ENCODE results near the gene SLC25A36. TPM values are rescaled to one million over a fixed set of nuclear protein-coding genes. Genes with fewer than 3 reads are reported as not detected.

SLC25A36 gene
- total RNA-seq, 4 donors from 2014 or later, result 49.3 to 87.9 (median 53.2) TPM

DNA sequence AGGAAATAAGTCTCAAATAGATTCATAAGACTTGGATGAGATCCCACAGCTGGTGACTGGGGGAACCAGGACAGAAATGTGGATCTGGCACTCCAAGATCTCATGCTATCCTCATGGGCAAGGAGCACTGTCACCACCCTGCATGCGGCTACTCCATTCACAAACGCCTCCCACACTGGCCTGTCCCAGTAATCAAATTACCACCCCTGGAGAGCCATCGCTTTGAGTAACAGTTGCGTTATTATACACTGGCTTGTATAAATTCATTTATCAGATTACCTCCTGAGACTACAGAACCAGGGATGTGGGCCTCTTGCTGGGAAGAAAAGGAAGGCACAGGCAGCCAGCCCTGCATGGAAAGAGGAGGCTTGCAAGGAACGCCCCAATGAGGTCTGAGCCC lies 27.9 kb upstream of the SLC25A36 start:
- Histone ChIP-seq H3K9me3 (no peaks in the 10 kb centered on the region), H3K4me3 (no peak overlapping the region), H3K27ac (no peak overlapping the region), H3K4me1 (no peaks in the 10 kb centered on the region), H3K36me3 (no peaks in the 10 kb centered on the region), H3K27me3 (no peaks in the 10 kb centered on the region)
- TF ChIP-seq POLR2A (IDR thresholded peaks at IDR 0.05), result no peak
- TF ChIP-seq, protein P1, sequence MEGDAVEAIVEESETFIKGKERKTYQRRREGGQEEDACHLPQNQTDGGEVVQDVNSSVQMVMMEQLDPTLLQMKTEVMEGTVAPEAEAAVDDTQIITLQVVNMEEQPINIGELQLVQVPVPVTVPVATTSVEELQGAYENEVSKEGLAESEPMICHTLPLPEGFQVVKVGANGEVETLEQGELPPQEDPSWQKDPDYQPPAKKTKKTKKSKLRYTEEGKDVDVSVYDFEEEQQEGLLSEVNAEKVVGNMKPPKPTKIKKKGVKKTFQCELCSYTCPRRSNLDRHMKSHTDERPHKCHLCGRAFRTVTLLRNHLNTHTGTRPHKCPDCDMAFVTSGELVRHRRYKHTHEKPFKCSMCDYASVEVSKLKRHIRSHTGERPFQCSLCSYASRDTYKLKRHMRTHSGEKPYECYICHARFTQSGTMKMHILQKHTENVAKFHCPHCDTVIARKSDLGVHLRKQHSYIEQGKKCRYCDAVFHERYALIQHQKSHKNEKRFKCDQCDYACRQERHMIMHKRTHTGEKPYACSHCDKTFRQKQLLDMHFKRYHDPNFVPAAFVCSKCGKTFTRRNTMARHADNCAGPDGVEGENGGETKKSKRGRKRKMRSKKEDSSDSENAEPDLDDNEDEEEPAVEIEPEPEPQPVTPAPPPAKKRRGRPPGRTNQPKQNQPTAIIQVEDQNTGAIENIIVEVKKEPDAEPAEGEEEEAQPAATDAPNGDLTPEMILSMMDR (IDR thresholded peaks at IDR 0.05), result no peak
- no peak for DNase-seq

DNA sequence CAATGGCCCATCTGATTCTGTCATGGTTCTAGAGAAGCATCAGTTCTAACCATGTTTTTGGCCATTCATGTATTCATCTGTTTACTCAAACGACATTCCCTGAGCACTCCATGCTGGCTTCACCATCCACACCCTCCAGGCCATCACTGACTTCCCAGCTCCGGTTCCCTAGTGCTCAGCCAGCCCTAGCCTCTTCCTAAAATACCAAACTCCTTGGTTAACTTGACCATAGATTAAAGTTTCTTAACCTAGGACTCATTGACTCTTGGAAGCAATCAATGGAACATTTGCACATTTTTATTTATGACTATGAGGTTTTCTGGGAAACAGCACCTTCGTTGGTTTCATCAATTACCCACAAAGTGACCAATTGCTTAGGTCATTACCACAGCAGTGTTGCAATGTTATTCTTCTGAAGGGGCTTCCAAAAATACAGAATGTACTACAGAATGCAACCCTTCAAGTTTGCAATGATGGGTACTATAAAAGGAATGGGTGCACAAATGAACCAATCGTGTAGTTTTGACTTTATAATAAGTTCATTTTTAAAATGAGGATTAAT lies 27.2 kb upstream of the SLC25A36 start:
- Histone ChIP-seq H3K27ac (no peak overlapping the region), H3K36me3 (no peaks in the 10 kb centered on the region), H3K4me1 (no peaks in the 10 kb centered on the region), H3K27me3 (no peaks in the 10 kb centered on the region), H3K4me3 (no peak overlapping the region), H3K9me3 (no peaks in the 10 kb centered on the region)
- TF ChIP-seq, protein P1 (IDR thresholded peaks at IDR 0.05), result no peak
- no peak for TF ChIP-seq POLR2A (IDR thresholded peaks at IDR 0.05)
- no peak for DNase-seq

DNA sequence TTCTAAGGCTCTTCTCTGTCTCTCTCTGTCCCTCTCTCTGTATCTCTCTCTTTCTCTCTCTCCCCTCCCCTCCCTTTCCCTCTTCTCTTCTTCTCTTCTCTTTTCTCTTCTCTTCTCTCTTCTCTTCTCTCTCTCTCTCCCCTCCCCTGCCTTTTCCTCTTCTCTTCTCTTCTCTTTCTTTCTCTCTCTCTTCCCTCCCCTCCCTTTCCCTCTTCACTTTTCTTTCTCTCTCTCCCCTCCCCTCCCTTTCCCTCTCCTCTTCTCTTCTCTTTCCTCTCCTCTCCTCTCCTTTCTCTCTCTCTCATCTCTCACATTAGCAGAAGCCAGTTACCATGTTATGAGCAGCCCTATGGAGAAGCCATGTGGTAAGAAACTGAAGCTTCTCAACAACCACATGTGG lies 25.0 kb upstream of the SLC25A36 start:
- no peaks in the 10 kb centered on the region for H3K36me3 ChIP-seq

DNA sequence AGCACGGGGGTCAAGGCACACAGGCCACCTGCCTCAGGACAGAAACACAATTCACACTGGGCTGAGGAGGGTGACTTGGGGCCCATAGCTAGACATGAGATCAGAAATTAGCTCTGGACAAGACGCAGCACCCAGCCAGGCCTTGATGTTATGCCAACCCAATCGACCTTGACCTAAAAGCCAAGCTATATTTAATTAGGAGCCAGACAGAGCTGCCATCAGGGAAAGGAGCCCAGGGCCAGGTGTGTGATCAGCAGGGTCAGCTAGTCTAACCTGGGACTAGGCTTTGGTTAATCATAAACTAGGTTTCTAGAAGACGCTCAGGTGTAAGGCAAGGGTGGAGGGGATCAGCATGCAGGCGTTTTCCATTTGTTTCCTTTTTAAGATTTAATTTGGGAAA lies 23.9 kb upstream of the SLC25A36 start:
- Histone ChIP-seq H3K27me3 (no peaks in the 10 kb centered on the region), H3K27ac (no peak overlapping the region), H3K9me3 (no peaks in the 10 kb centered on the region), H3K4me3 (no peak overlapping the region), H3K36me3 (no peaks in the 10 kb centered on the region), H3K4me1 (no peaks in the 10 kb centered on the region)
- TF ChIP-seq, protein P1 (IDR thresholded peaks at IDR 0.05), result no peak
- no peak for TF ChIP-seq POLR2A (IDR thresholded peaks at IDR 0.05)
- no peak for DNase-seq

More for the DNA sequence above, 25.0 kb upstream of the SLC25A36 start:
- no peaks in the 10 kb centered on the region for H3K4me1 ChIP-seq
- no peaks in the 10 kb centered on the region for H3K27me3 ChIP-seq
- H3K9me3 ChIP-seq, result no peaks in the 10 kb centered on the region
- DNase-seq, result no peak
- no peak overlapping the region for H3K27ac ChIP-seq
- TF ChIP-seq POLR2A (IDR thresholded peaks at IDR 0.05), result no peak
- TF ChIP-seq, protein P1 (IDR thresholded peaks at IDR 0.05), result no peak
- H3K4me3 ChIP-seq, result no peak overlapping the region

DNA sequence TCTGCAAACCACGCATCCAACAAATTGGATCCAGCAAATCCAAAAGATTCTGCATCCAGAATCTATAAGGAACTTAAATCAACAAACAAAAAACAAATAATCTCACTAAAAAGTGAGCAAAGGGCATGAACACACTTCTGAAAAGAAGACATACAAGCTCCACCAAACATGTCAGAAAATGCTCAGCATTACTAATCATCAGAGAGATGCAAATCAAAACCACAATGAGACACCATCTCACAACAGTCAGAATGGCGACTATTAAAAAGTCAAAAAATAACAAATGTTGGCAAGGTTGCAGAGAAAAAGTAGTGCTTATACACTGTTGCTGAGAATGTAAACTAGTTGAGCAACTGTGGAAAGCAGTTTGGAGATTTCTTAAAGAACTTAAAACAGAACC lies 21.6 kb upstream of the SLC25A36 start:
- Histone ChIP-seq H3K36me3 (no peaks in the 10 kb centered on the region), H3K4me3 (no peak overlapping the region), H3K27me3 (no peaks in the 10 kb centered on the region), H3K9me3 (no peaks in the 10 kb centered on the region), H3K4me1 (no peaks in the 10 kb centered on the region), H3K27ac (no peak overlapping the region)
- TF ChIP-seq, protein P1 (IDR thresholded peaks at IDR 0.05), result no peak
- TF ChIP-seq POLR2A (IDR thresholded peaks at IDR 0.05), result no peak
- DNase-seq, result no peak

DNA sequence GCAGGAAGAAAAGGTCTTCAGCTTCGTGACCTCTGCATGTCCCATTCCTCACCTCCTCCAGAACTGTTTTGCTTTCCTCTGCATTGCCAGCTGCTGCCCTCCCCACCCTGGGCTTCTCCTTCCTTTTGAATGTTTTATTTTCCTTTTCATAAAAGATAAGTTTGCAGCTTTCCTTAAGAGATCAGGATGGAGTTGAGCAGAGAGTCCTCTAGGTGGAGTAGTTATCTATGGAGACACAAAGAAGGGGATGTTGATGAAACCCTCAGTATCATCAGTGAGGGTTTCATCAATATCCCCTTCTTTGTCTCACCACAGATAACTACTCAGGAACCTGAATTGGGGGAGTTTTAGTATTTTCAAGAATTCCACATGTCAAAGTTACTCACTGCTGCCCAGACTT lies 19.0 kb upstream of the SLC25A36 start:
- TF ChIP-seq, protein P1 (IDR thresholded peaks at IDR 0.05), result peak in 4 of 6 experiments; percentile 29 to 48 (median 46)
- no peak for TF ChIP-seq POLR2A (IDR thresholded peaks at IDR 0.05)
- Histone ChIP-seq H3K9me3 (no peaks in the 10 kb centered on the region), H3K27me3 (no peaks in the 10 kb centered on the region), H3K4me1 (no peaks in the 10 kb centered on the region), H3K36me3 (no peaks in the 10 kb centered on the region), H3K4me3 (no peak overlapping the region), H3K27ac (no peak overlapping the region)
- DNase-seq, result no peak

All from Peyer's patch (tissue), 4 donors.